Hippocampal formation (tissue), 2 donors: ENCODE results near the gene ST6GALNAC1.

Experiments used
- DNase-seq, 2 donors: peaks; one replicate each; lab custom pipeline; 2025; lab: John Stamatoyannopoulos, UW

The ST6GALNAC1 gene

GRCh38 chr17:76676629-76677028 lies 33.1 kb upstream of the ST6GALNAC1 start:
- DNase-seq: no peak

DNA sequence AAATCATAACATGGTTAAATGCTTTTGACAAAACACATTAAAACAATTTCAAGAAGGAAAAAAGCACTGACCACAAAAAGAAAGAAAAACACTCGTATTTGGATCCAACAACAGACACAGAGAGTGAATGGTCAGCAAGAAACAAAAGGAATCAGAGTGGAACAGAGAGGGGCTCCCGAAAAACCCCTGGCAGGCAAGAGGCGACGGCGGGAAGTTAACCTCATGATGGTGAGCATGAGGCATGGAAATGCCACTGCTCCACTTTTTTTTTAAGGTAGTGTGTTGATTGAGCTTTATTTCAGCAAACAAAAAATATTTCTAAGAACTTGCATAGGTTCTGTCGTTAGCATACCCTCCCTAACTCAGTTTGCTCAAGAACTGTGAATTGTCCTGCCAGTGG lies 32.1 kb upstream of the ST6GALNAC1 start:
- DNase-seq: no peak

DNA sequence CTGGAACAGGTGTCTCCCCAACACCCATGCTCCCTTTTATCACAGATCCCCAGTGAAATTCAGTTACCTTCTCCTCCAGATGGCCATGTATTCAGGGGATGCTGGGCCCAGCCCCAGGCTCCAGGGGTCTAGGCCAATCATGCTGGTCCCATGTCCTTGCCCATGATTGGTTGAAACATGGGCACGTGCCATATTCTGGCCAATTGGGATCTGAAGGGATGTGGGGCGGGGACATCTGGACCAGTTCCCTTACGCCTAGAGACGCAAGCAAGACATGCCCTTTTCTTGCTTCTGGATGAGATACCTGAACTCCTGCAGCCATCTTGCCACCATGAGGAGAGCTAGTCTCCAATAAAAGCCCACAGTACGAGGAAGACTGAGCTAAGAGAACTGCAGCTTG lies 31.0 kb upstream of the ST6GALNAC1 start:
- DNase-seq: no peak

GRCh38 chr17:76673729-76674128 lies 30.2 kb upstream of the ST6GALNAC1 start:
- no peak for DNase-seq

- no peak for DNase-seq
These were observed 29.3 kb upstream of the ST6GALNAC1 start for GRCh38 chr17:76672892-76673291.

DNA sequence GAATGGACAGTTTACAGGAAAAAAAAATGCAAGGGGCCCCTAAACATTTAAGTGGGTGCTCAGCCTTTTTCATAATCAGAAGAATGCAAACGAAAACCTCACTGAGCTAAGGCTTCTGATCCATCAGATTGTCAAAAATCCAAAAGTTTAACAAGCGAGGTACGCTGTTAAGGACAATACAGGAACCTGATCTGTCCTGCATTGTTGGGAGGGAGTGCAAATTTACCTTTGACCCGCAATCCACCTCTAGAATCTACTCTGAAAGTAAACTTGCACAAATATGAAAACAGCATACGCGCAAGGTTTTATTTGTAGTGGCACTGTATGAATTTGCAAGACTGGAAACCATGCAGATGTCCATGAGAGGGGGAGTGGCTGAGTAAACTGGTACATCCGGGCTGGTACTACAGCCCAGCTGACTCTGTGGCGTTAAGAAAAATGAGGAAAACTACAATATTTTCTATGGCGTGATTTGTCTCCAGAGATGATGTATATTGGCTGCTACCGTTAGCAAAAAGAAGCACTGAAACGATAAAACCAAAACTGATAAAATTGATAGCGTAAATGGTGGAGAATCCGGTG lies 28.8 kb upstream of the ST6GALNAC1 start:
- DNase-seq: no peak

DNA sequence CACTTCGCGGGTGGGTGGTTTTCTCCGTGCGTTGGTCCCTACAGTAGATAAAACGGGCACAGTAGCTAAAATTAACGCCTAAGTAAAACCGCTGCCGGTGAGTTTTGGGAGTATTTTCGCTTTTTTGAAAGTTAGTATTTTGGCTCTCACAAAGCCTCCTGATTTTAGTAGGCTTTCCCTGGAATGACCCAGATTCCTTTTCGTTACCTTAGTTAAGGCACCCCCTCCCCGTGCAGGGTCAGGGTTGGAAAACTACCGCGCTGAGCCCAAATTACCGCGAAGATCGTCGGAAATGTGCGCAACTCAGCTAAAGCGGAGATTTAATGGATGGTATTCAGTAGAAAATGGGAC lies 28.3 kb upstream of the ST6GALNAC1 start:
- no peak for DNase-seq

DNA sequence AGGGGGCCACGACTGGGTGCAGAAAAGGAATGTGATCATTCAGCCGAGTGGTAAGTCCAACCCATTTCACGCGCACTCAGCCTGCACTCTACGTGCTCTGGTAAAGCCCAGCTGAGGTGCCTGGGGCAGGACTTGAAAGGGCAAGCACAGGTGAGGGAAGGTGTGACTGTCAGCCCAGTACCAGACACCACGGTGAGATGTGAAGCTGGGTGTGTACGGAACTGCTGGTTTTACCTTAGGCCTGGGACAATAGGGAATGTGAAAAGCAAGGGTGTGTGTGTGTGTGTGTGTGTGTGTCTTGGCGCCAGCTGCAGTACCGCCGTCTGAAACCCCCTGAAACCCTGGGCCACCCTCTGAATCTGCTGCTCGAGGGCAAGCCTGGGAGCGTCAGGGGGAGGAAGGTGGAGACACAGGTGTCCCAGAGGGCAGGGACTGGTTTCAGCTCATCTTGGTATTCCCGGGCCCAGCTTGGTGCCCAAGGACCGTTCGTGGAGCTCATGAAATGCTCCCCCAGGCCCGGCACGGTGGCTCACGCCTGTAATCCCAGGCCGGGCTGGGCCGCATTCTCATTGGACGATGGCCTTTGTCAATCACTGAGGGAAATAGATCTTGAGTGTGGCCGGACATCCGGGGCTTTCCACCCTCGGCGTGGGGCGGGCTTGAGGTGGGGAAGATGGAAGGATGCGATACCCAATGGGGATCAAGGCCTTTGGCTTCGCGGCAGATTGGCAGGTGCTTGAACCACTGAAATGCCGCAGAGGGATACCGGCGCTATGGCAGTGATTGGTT lies 27.8 kb upstream of the ST6GALNAC1 start:
- peak; percentile 99 to 100 for DNase-seq

DNA sequence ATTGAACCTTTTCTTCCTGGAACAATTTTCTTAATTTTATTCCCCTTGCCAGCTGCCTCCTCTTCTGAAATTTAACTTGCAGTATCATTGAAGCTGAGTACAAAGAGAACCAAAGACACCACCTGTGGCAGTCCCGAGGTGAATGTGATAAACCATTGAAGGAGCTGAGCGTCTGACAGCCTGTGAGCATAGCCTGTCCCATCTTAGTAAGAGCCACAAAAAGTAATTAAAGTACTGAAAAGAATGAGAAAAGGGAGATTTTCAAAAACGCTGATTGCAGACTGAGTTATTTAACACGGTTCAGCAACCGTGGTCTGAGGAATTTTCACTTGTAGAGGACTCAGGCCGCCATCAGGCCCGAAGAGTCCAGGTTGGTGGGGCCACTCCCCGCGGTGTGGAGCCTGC lies 27.2 kb upstream of the ST6GALNAC1 start:
- DNase-seq: no peak

DNA sequence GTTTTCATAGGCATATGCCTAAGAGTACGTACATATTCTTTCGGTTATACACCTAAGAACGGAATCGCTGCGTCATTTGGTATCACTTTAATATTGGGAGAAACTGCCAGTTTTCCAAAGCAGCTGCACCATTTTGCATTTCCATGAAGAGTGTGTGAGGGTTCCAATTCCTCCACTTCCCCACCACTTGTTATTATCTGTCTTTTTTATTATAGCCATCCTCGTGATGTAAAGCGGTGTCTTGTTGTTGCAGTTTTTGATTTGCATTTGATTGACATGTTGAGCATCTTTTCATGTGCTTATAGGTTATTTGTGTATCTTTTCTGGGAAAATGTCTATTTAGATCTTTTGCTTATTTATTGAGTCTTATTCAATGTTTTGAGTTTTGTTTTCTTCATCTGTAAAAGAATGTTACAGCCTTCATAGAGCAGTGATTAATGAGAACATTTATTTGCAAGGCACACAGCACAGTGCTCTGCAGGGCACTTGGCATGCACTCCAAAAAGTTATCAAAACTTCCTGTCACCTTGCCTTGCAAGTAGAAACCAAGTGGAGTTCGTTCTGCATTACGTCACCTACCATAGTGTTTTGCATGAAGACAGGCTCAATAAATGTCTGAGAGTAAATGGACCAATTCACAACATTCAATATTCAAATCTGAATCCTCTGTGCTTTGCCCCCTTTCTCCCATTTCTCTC lies 26.6 kb upstream of the ST6GALNAC1 start:
- DNase-seq: no peak

- no peak for DNase-seq
These were observed 24.4 kb upstream of the ST6GALNAC1 start for GRCh38 chr17:76667786-76668453.

DNA sequence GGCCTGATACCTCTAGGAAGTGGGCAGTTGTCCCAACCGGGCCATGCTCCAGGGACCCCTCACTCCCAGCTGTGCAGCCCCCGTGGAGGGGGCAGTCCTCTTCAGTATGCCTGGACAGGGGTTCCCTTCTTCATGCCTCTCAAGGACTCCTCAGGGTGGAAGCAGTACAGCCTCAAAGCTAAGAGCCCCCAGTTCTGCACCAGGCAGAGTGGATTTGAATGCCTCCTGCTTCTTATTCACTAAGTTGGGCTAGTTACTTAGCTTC lies 23.9 kb upstream of the ST6GALNAC1 start:
- DNase-seq: no peak

DNA sequence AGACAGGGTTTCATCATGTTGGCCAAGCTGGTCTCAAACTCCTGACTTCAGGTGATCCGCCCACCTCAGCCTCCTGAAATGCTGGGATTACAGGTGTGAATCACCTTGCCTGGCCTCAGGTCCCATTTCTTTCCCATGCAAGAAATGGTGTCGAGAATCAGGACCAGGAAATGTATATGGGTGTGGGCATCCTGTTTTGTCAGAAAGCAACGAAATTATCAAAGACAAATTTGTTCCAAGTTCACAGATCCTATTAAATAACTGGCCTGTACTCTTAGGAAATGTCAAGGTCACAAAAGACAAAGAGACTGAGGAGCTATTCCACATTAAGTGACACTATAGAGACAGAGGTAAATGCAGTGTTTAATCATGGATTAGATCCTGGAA lies 17.1 kb upstream of the ST6GALNAC1 start:
- DNase-seq: no peak

GRCh38 chr17:76659928-76660655 lies 16.5 kb upstream of the ST6GALNAC1 start:
- DNase-seq: no peak

GRCh38 chr17:76658242-76658662 lies 14.7 kb upstream of the ST6GALNAC1 start:
- no peak for DNase-seq

DNA sequence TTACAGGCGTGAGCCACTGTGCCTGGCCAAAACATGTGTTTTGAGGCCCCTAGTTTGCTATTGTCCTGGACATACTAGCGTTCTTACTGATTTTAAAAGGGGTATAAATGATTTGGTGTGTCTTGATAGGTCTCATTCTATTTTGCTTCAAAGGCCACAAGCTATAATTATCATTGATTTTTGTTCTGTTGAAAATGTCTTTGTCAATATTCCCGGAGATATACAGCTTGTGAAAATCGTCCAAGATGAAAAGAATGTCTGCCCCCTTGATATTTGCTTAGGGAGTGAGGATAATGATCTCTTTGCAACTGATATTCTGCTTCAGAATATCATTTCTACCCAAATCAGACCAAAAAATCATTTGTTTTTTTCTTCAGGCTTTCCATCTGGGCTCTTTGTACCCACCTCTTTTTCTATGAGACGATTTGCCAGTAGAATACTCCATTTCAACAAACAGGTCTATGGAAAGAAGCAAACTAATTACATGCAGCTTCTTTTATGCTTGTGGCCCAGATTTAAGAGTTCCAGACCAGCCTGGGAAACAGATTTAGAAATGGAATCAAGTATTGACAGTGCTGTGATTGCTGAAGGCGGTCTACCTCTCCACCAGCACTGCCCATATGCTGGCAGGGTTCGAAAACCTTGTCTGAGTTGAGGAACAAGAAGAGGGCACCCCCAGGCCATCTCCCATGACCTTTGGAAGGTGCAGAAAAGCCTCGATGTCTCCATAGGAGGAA lies 14.1 kb upstream of the ST6GALNAC1 start:
- DNase-seq: no peak

- no peak for DNase-seq
These were observed 10.9 kb upstream of the ST6GALNAC1 start for GRCh38 chr17:76654408-76654807.

GRCh38 chr17:76650504-76650903 lies 6.9 kb upstream of the ST6GALNAC1 start:
- no peak for DNase-seq

GRCh38 chr17:76646712-76647111 lies 3.2 kb upstream of the ST6GALNAC1 start:
- no peak for DNase-seq

DNA sequence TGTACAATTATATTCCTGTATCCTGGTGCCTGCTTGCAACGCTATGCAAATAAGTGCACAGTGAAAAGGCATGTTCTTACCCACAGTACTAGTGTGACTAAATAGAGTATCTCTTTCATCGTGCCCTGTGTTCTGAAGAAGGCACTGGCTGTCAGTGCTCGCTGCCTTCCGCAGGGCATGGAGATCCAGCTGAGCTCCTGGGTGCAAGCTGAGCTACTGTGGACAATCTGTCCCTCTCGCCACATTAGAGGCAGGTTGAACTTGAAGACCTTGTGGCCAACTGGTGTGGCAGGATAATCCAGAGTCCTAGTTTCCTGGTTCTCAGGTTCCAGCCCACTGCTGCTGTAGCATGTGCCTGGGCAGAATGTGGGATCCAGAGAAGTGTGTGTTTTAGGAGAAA lies 1.9 kb upstream of the ST6GALNAC1 start:
- DNase-seq: no peak

GRCh38 chr17:76644995-76645394 lies 1.4 kb upstream of the ST6GALNAC1 start:
- no peak for DNase-seq

GRCh38 chr17:76642994-76643393 lies 563 bp downstream of the ST6GALNAC1 start:
- DNase-seq: no peak
